ENCODE data around the gene ZEB2.

ZEB2 gene

GRCh38 chr2:144519934-144520731 is at the start of gene ZEB2:
ZEB2 (minus strand) TSS chr2:144520119; CDS start chr2:144517350, 2,769 bp downstream.
- DNase-seq = no peak

GRCh38 chr2:144567745-144568144 is 47.8 kb upstream of the ZEB2 start:
- DNase-seq = no peak

- DNase-seq = no peak
Measured at GRCh38 chr2:144566448-144566847, 46.5 kb upstream of the ZEB2 start.

GRCh38 chr2:144560251-144560650 is 40.3 kb upstream of the ZEB2 start:
- no peak for DNase-seq

GRCh38 chr2:144559681-144560080 is 39.8 kb upstream of the ZEB2 start:
- DNase-seq = no peak

- no peak for DNase-seq
Measured at GRCh38 chr2:144559242-144559641, 39.3 kb upstream of the ZEB2 start.

GRCh38 chr2:144554492-144555210 is 34.7 kb upstream of the ZEB2 start:
- DNase-seq = no peak

GRCh38 chr2:144553379-144553778 is 33.5 kb upstream of the ZEB2 start:
- DNase-seq = no peak

- DNase-seq = no peak
Measured at GRCh38 chr2:144552821-144553220, 32.9 kb upstream of the ZEB2 start.

GRCh38 chr2:144550911-144551310 is 31.0 kb upstream of the ZEB2 start:
- no peak for DNase-seq

- DNase-seq = no peak
Measured at GRCh38 chr2:144550084-144550483, 30.2 kb upstream of the ZEB2 start.

- DNase-seq = no peak
Measured at GRCh38 chr2:144548532-144549191, 28.7 kb upstream of the ZEB2 start.

GRCh38 chr2:144548088-144548487 is 28.2 kb upstream of the ZEB2 start:
- DNase-seq = no peak

GRCh38 chr2:144547494-144547893 is 27.6 kb upstream of the ZEB2 start:
- DNase-seq = no peak

GRCh38 chr2:144546933-144547332 is 27.0 kb upstream of the ZEB2 start:
- DNase-seq = no peak

GRCh38 chr2:144545787-144546186 is 25.9 kb upstream of the ZEB2 start:
- no peak for DNase-seq

GRCh38 chr2:144544053-144544452 is 24.1 kb upstream of the ZEB2 start:
- DNase-seq = no peak

- DNase-seq = no peak
Measured at GRCh38 chr2:144541396-144541795, 21.5 kb upstream of the ZEB2 start.

GRCh38 chr2:144539289-144539782 is 19.4 kb upstream of the ZEB2 start:
- DNase-seq = no peak

GRCh38 chr2:144535300-144535699 is 15.4 kb upstream of the ZEB2 start:
- DNase-seq = no peak

GRCh38 chr2:144533221-144533620 is 13.3 kb upstream of the ZEB2 start:
- DNase-seq = no peak

GRCh38 chr2:144530596-144530995 is 10.7 kb upstream of the ZEB2 start:
- DNase-seq = no peak

GRCh38 chr2:144529841-144530240 is 9.9 kb upstream of the ZEB2 start:
- no peak for DNase-seq

- no peak for DNase-seq
Measured at GRCh38 chr2:144528108-144528507, 8.2 kb upstream of the ZEB2 start.

Measured in NCI-H187 treated with DMSO at 0.1 percent for 48 hours (cell line).